GM12878 (cell line): Measurements from ENCODE around the gene ICA1. TPM values are rescaled to one million over a fixed set of nuclear protein-coding genes. Genes with fewer than 3 reads are reported as not detected.
A peak's percentile ranks its signal among the peaks of the same experiment; 100 is the strongest.

ENCODE experiments used
- ATAC-seq: fragments of 200-7000 bp; cut with Tn5 transposase; 3 replicates; pipeline ENCODE4 v1.9.1; 2020; ENCODE audit warnings: mild to moderate bottlenecking, moderate library complexity
- BruUV-seq: library from RNA; stranded (reverse); fragments of 400-500 nt; replicated peaks from 2 replicates; lab custom pipeline; 2021; lab: Mats Ljungman, UMichigan
- CTCF ChIA-PET: fragments of 300-600 bp; sonication (Branson Sonifier 250); formaldehyde crosslinking; extraction: SDS; loops from one replicate; lab custom pipeline; 2021; ENCODE audit warnings: inconsistent platforms; lab: Yijun Ruan, JAX
- POLR2A ChIA-PET: fragments of 350-600 bp; formaldehyde crosslinking; extraction: SDS; loops from one replicate; lab custom pipeline; 2021; ENCODE audit warnings: inconsistent platforms; lab: Charles Lee
- RAD21 ChIA-PET: fragments of 300-600 bp; sonication (Branson Sonifier 250); formaldehyde crosslinking; loops from one replicate; lab custom pipeline; 2023; ENCODE audit warnings: antibody characterized with exemption; ENCODE audit not compliant: unreplicated experiment; lab: Charles Lee
- SMC1A ChIA-PET: fragments of 300-600 bp; sonication (Branson Sonifier 250); formaldehyde crosslinking; loops from one replicate; lab custom pipeline; 2023; ENCODE audit not compliant: unreplicated experiment, uncharacterized antibody; lab: Charles Lee
- DNase-seq: peaks from one replicate; pipeline ENCODE4 v3.0.0-alpha.2; 2011; ENCODE audit warnings: low read depth, low spot score
- FAIRE-seq: peaks from 3 replicates; lab custom pipeline; 2011; peaks lifted over from hg19 to GRCh38; lab: Jason Lieb, UNC
- H2AFZ ChIP-seq: 2 replicates; pipeline ENCODE4 v1.6.0; 2011; ENCODE audit warnings: low read depth, low read length, control low read depth; ENCODE audit not compliant: control insufficient read depth
- H3K27ac ChIP-seq: 2 replicates; pipeline ENCODE4 v1.5.1; 2011; ENCODE audit warnings: control low read depth; ENCODE audit not compliant: control insufficient read depth, insufficient read depth
- H3K27me3 ChIP-seq, 2 experiments: replicated peaks in 1 of 2; 2 replicates each; pipeline versions ENCODE4 v1.6.0 to v1.6.1; 2011; ENCODE audit warnings: low read length in 1 of 2; ENCODE audit not compliant: control insufficient read depth in 2 of 2, insufficient read depth in 2 of 2
- H3K36me3 ChIP-seq, 2 experiments: 2 replicates each; pipeline ENCODE4 v1.5.1; 2011; ENCODE audit warnings: low read length in 1 of 2; ENCODE audit not compliant: control insufficient read depth in 2 of 2, insufficient read depth in 2 of 2
- H3K4me1 ChIP-seq: 2 replicates; pipeline ENCODE4 v1.6.1; 2011; ENCODE audit warnings: mild to moderate bottlenecking, low read length, moderate library complexity, mixed read lengths; ENCODE audit not compliant: control insufficient read depth, insufficient read depth
- H3K4me2 ChIP-seq: 2 replicates; pipeline ENCODE4 v1.6.0; 2011; ENCODE audit warnings: control low read depth; ENCODE audit not compliant: control insufficient read depth, insufficient read depth
- H3K4me3 ChIP-seq: fragments of 200-600 bp; sonication (generic); 2 replicates; pipeline ENCODE4 v1.5.1; 2016
- H3K79me2 ChIP-seq: 2 replicates; pipeline ENCODE4 v1.6.0; 2011; ENCODE audit warnings: low read length; ENCODE audit not compliant: control insufficient read depth, insufficient read depth
- H3K9ac ChIP-seq: 2 replicates; pipeline ENCODE4 v1.8.0; 2011; ENCODE audit warnings: low read length, control low read depth, mixed read lengths; ENCODE audit not compliant: control insufficient read depth, insufficient read depth
- H3K9me3 ChIP-seq: replicated peaks from 3 replicates; pipeline ENCODE4 v1.5.1; 2011; ENCODE audit warnings: mild to moderate bottlenecking, low read length; ENCODE audit not compliant: control insufficient read depth, insufficient read depth
- H4K20me1 ChIP-seq: 2 replicates; pipeline ENCODE4 v1.6.0; 2011; ENCODE audit not compliant: control insufficient read depth, insufficient read depth
- GABPA ChIP-seq: IDR thresholded peaks from 2 replicates; pipeline ENCODE4 v1.6.1; 2014; ENCODE audit warnings: antibody characterized with exemption, low read depth, mild to moderate bottlenecking, inconsistent platforms
- HDAC2 ChIP-seq: fragments of 200-600 bp; sonication (generic); IDR thresholded peaks from 2 replicates; pipeline ENCODE4 v1.6.1; 2017
- IKZF2 ChIP-seq, 2 experiments: fragments of 450-650 bp; IDR thresholded peaks; 2 replicates each; pipeline ENCODE4 v1.6.1; 2017; ENCODE audit warnings: mild to moderate bottlenecking in 2 of 2, moderate library complexity in 2 of 2
- IRF4 ChIP-seq: IDR thresholded peaks from 2 replicates; pipeline ENCODE4 v1.6.1; 2011; ENCODE audit warnings: low read depth, low read length
- MYB ChIP-seq: fragments of 150-350 bp; IDR thresholded peaks from 2 replicates; pipeline ENCODE4 v1.6.1; 2014; ENCODE audit warnings: mild to moderate bottlenecking, low read depth, low read length, borderline replicate concordance
- POLR2AphosphoS5 ChIP-seq: IDR thresholded peaks from 2 replicates; pipeline ENCODE4 v1.6.1; 2011; ENCODE audit warnings: mild to moderate bottlenecking, low read length, inconsistent platforms
- RCOR1 ChIP-seq: conservative IDR thresholded peaks from 2 replicates; pipeline ENCODE4 v1.6.1; 2012; ENCODE audit warnings: low read depth, low read length, improper control_type of control experiment
- SMAD1 ChIP-seq: fragments of 450-650 bp; IDR thresholded peaks from 2 replicates; pipeline ENCODE4 v1.6.1; 2018; ENCODE audit warnings: mild to moderate bottlenecking, low read depth; ENCODE audit not compliant: partially characterized antibody
- SMC3 ChIP-seq: IDR thresholded peaks from 2 replicates; pipeline ENCODE4 v1.6.1; 2011; ENCODE audit warnings: low read length, improper control_type of control experiment, borderline replicate concordance
- TAF1 ChIP-seq: IDR thresholded peaks from 2 replicates; pipeline ENCODE4 v1.6.1; 2011; ENCODE audit warnings: mild to moderate bottlenecking, low read depth, low read length, borderline replicate concordance
- ZNF24 ChIP-seq: fragments of 450-650 bp; IDR thresholded peaks from 2 replicates; pipeline ENCODE4 v1.6.1; 2017; ENCODE audit warnings: antibody characterized with exemption, mild to moderate bottlenecking
- WGBS: methylation state at CpG from one replicate; pipeline ENCODE4 v1.1.6; 2016; ENCODE audit warnings: low lambda C conversion rate; ENCODE audit not compliant: insufficient replicate concordance, insufficient coverage; ENCODE audit errors: missing lambda C conversion rate; 5-methylcytosine and 5-hydroxymethylcytosine counted together
- in situ Hi-C: fragments of 300-500 bp; cut with MboI; formaldehyde crosslinking; loops from 9 replicates; pipeline ENCODE4 v1.14.3; 2018; ENCODE audit warnings: mixed read lengths
- intact Hi-C: fragments of 100-400 bp; cut with micrococcal nuclease; formaldehyde crosslinking; loops from one replicate; pipeline ENCODE4 v1.14.2; 2022; ENCODE audit not compliant: unreplicated experiment
- polyA plus RNA-seq, 11 experiments: library from polyadenylated mRNA; depleted of rRNA in 4 of 11; unstranded in 6 of 11; stranded (reverse) in 5 of 11; fragments of >200 nt; fragmentation: Nextera tagmentation in 4 of 11; fragmentation: Illumina TruSeq in 1 of 11; extraction: Ambion mirVana in 4 of 11; extraction: Trizol in 1 of 11; gene quantifications; 1 replicate in 1 of 11; 2 replicates in 10 of 11; pipeline versions ENCODE4 v1.2.1 to v1.2.3, GENCODE V29; 2011 to 2016; ENCODE audit warnings: inconsistent platforms in 2 of 11, missing spikeins in 2 of 11, low read depth in 1 of 11
- total RNA-seq, 4 experiments: library from RNA; depleted of rRNA in 3 of 4; stranded (reverse); fragments of >200 nt in 3 of 4; fragmentation: Illumina TruSeq in 1 of 4; extraction: Trizol in 1 of 4; gene quantifications; 2 replicates each; pipeline versions ENCODE4 v1.2.1 to v1.2.3, GENCODE V29; 2013 to 2021
- TF ChIP-seq, protein P1 (sequence below): IDR thresholded peaks from 2 replicates; pipeline ENCODE4 v1.6.1; 2012; ENCODE audit warnings: improper control_type of control experiment, low read depth, low read length; ENCODE audit not compliant: insufficient replicate concordance
- TF ChIP-seq, protein P2 (sequence below): IDR thresholded peaks from 2 replicates; pipeline ENCODE4 v1.6.1; 2012; ENCODE audit warnings: low read depth, low read length, improper control_type of control experiment
- TF ChIP-seq, protein P3 (sequence below): fragments of 450-650 bp; IDR thresholded peaks from 2 replicates; pipeline ENCODE4 v1.6.1; 2018; ENCODE audit warnings: mild to moderate bottlenecking, low read depth, moderate library complexity; ENCODE audit not compliant: partially characterized antibody

The ICA1 gene
- total and polyA plus RNA-seq, 10 of the 15 experiments (the other 5 are each of a cell fraction or from before 2014, with no cell fraction given): 1.3 to 35.1 (median 3.3) TPM

DNA sequence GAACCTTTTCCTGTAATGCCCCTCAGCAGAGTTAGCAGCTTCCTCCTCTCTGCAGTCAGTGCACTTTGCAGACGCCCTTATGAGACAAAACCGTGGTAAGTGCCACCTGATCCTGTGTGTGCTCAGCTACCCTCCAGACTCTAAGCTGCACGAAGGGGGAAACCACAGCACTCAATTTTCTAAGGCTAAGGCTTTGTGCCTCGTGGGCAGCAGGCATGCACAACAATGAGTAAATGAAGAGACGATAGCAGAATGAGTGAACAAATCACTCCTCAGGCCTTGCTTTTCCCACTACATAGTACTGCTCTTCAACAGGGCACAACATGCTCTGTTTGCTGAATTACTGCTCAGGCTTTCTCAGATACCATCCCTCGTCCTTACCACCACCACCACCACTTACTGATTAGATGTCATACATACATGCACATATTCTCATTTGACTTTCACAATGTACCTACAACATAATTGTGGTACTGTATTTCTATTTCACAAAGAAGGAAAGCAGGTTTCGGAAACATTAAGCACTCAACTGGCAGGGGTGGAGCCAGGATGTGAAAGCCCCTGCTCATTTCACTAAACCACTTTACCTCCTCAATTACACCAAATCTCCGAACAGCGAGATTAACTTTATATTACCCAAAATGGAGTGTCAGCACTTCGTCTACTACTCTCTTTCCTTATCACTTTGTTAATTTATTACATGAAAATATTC, 85.4 kb downstream of the ICA1 start:
- ChIA-PET CTCF (interaction anchor here (0.7 to 4.1 kb wide), 6 partner anchors 13 to 257 kb away, joined by 3 to 41 read pairs (median 6); no protein-coding TSS in a partner anchor), RAD21 (interaction anchor here (0.7 to 4.7 kb wide), 15 partner anchors 14 to 495 kb away, joined by 3 to 64 read pairs (median 4); partner anchors contain the start of gene GLCCI1), POLR2A (interaction anchor here (1.7 to 3.6 kb wide), 4 partner anchors 12 to 206 kb away, joined by 4 to 35 read pairs (median 8); no protein-coding TSS in a partner anchor), SMC1A (interaction anchor here (0.8 to 4.3 kb wide), 10 partner anchors 8 to 356 kb away, joined by 3 to 32 read pairs (median 4); no protein-coding TSS in a partner anchor)
- Histone ChIP-seq H3K79me2 (no peaks in the 10 kb centered on the region; the same call in none of the 2 replicates), H3K4me3 (peak overlapping the region; percentile 8), H3K36me3 (no peaks in the 10 kb centered on the region), H3K27me3 (no peaks in the 10 kb centered on the region), H3K9me3 (peaks cover 4% of the 10 kb centered on the region), H3K27ac (peak overlapping the region; percentile 98), H3K4me2 (peak overlapping the region; percentile 79), H3K4me1 (peaks cover 39% of the 10 kb centered on the region), H4K20me1 (no peaks in the 10 kb centered on the region), H3K9ac (peak overlapping the region; percentile 77), H2AFZ (peak overlapping the region; percentile 42)
- DNase-seq (peak; percentile 96), ATAC-seq (peak; percentile 82), FAIRE-seq (peak; percentile 91)
- intact Hi-C loops (loop anchor here (1.0 to 2.0 kb wide), 3 partner anchors 42 to 356 kb away; no protein-coding TSS in a partner anchor), in situ Hi-C loops (no loop called here)
- BruUV-seq: no TSS peak
- WGBS: 1% methylated on average over 10 of the region's 10 CpGs
- TF ChIP-seq SMC3 (no peak), POLR2AphosphoS5 (peak; percentile 79; the same call in 1 of the 2 replicates), RCOR1 (no peak), SMAD1 (peak; percentile 53), IKZF2 (IDR thresholded peaks at IDR 0.05) (peak; percentile 67 to 73), TAF1 (peak; percentile 36; the same call in 1 of the 2 replicates), MYB (no peak), GABPA (no peak), IRF4 (peak; percentile 46), HDAC2 (no peak), ZNF24 (0 out of 2 replicates have a peak, but pooled peaks have one; percentile 79)
- TF ChIP-seq, protein P1, sequence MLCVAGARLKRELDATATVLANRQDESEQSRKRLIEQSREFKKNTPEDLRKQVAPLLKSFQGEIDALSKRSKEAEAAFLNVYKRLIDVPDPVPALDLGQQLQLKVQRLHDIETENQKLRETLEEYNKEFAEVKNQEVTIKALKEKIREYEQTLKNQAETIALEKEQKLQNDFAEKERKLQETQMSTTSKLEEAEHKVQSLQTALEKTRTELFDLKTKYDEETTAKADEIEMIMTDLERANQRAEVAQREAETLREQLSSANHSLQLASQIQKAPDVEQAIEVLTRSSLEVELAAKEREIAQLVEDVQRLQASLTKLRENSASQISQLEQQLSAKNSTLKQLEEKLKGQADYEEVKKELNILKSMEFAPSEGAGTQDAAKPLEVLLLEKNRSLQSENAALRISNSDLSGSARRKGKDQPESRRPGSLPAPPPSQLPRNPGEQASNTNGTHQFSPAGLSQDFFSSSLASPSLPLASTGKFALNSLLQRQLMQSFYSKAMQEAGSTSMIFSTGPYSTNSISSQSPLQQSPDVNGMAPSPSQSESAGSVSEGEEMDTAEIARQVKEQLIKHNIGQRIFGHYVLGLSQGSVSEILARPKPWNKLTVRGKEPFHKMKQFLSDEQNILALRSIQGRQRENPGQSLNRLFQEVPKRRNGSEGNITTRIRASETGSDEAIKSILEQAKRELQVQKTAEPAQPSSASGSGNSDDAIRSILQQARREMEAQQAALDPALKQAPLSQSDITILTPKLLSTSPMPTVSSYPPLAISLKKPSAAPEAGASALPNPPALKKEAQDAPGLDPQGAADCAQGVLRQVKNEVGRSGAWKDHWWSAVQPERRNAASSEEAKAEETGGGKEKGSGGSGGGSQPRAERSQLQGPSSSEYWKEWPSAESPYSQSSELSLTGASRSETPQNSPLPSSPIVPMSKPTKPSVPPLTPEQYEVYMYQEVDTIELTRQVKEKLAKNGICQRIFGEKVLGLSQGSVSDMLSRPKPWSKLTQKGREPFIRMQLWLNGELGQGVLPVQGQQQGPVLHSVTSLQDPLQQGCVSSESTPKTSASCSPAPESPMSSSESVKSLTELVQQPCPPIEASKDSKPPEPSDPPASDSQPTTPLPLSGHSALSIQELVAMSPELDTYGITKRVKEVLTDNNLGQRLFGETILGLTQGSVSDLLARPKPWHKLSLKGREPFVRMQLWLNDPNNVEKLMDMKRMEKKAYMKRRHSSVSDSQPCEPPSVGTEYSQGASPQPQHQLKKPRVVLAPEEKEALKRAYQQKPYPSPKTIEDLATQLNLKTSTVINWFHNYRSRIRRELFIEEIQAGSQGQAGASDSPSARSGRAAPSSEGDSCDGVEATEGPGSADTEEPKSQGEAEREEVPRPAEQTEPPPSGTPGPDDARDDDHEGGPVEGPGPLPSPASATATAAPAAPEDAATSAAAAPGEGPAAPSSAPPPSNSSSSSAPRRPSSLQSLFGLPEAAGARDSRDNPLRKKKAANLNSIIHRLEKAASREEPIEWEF: peak; percentile 81
- TF ChIP-seq, protein P2, sequence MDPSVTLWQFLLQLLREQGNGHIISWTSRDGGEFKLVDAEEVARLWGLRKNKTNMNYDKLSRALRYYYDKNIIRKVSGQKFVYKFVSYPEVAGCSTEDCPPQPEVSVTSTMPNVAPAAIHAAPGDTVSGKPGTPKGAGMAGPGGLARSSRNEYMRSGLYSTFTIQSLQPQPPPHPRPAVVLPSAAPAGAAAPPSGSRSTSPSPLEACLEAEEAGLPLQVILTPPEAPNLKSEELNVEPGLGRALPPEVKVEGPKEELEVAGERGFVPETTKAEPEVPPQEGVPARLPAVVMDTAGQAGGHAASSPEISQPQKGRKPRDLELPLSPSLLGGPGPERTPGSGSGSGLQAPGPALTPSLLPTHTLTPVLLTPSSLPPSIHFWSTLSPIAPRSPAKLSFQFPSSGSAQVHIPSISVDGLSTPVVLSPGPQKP: no peak
- TF ChIP-seq, protein P3, sequence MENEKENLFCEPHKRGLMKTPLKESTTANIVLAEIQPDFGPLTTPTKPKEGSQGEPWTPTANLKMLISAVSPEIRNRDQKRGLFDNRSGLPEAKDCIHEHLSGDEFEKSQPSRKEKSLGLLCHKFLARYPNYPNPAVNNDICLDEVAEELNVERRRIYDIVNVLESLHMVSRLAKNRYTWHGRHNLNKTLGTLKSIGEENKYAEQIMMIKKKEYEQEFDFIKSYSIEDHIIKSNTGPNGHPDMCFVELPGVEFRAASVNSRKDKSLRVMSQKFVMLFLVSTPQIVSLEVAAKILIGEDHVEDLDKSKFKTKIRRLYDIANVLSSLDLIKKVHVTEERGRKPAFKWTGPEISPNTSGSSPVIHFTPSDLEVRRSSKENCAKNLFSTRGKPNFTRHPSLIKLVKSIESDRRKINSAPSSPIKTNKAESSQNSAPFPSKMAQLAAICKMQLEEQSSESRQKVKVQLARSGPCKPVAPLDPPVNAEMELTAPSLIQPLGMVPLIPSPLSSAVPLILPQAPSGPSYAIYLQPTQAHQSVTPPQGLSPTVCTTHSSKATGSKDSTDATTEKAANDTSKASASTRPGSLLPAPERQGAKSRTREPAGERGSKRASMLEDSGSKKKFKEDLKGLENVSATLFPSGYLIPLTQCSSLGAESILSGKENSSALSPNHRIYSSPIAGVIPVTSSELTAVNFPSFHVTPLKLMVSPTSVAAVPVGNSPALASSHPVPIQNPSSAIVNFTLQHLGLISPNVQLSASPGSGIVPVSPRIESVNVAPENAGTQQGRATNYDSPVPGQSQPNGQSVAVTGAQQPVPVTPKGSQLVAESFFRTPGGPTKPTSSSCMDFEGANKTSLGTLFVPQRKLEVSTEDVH: no peak
